ENCODE data around the gene HYLS1.

DNA sequence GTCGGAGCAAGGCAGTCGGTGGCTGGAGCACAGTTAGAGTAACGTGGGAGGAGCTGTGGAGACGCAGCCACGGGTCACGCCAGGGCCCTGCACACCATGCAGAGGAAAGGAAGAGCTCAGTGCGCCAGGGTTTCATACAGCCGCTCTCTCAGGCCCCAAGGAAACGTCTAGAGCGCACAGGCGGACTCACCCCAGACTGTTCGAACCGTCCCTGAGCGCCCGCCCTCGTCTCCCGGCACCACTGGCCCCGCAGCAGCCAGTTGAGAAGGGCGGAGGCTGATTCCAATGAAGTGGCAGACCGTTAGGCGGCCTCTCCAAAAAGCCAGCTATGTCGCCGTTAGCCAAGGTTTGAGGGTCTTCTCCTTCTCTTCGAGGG is 483 bp upstream of the HYLS1 start:
- TF ChIP-seq, protein P1, sequence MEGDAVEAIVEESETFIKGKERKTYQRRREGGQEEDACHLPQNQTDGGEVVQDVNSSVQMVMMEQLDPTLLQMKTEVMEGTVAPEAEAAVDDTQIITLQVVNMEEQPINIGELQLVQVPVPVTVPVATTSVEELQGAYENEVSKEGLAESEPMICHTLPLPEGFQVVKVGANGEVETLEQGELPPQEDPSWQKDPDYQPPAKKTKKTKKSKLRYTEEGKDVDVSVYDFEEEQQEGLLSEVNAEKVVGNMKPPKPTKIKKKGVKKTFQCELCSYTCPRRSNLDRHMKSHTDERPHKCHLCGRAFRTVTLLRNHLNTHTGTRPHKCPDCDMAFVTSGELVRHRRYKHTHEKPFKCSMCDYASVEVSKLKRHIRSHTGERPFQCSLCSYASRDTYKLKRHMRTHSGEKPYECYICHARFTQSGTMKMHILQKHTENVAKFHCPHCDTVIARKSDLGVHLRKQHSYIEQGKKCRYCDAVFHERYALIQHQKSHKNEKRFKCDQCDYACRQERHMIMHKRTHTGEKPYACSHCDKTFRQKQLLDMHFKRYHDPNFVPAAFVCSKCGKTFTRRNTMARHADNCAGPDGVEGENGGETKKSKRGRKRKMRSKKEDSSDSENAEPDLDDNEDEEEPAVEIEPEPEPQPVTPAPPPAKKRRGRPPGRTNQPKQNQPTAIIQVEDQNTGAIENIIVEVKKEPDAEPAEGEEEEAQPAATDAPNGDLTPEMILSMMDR (conservative IDR thresholded peaks at IDR 0.05): no peak
- no peak for TF ChIP-seq EZH2 (IDR thresholded peaks at IDR 0.05; ENCODE audit: low read depth)
